Tibial nerve (tissue), 3 donors: ENCODE data around the gene CTSH.

Experiments used
- POLR2A ChIP-seq, 2 donors: fragments of 450-650 bp; IDR thresholded peaks; one replicate each; pipeline ENCODE4 v1.6.1; 2017; ENCODE audit warnings: antibody characterized with exemption in 2 of 2, mild to moderate bottlenecking in 2 of 2, moderate library complexity in 2 of 2
- TF ChIP-seq, protein P1 (sequence below), 5 experiments: fragments of 200-600 bp in 3 of 5; fragments of 450-650 bp in 2 of 5; sonication (generic) in 3 of 5; IDR thresholded peaks; one replicate each; pipeline ENCODE4 v1.5.1; 2016 to 2019; ENCODE audit warnings: antibody characterized with exemption in 5 of 5, mild to moderate bottlenecking in 3 of 5, moderate library complexity in 2 of 5

DNA sequence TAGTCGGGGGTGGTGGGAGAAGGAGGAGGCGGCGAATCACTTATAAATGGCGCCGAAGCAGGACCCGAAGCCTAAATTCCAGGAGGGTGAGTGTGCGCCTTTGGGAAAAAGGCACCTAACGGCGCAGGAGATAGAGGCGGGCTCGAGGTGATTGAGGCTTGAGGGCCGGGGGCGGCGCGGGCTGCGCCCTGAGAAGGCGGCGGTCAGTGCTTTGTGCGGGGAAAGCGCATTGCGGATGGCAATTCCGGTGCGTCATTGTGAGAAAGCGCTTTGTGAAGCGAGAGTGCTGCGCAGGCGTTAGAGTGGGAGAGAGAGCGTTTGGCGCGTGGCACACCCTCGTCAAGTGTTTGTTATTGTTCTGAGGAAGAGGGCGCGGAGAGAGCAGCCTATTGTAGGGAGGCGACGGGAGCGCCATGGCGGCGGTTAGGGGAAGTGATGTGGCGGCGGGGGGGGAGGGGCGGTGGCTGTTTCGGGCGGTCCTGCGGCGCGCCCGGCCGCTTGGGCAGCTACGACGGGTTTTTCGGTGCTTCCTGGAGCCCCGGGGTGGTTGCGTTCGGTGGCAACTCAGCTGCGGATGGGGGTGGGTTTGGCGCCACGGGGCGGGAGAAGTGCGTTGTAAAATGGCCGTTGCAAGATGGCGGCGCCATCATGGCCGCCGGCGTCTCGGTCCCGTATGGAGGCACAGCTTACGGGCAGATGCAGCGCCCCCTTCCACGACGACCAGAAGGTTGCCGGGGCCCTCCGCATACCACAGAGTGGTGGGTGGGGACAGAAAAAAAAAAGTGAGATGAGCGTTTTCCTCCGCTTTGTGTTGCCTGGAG is 71.7 kb downstream of the CTSH start:
- TF ChIP-seq POLR2A (IDR thresholded peaks at IDR 0.05), result peak; percentile 56 to 79
- TF ChIP-seq, protein P1, sequence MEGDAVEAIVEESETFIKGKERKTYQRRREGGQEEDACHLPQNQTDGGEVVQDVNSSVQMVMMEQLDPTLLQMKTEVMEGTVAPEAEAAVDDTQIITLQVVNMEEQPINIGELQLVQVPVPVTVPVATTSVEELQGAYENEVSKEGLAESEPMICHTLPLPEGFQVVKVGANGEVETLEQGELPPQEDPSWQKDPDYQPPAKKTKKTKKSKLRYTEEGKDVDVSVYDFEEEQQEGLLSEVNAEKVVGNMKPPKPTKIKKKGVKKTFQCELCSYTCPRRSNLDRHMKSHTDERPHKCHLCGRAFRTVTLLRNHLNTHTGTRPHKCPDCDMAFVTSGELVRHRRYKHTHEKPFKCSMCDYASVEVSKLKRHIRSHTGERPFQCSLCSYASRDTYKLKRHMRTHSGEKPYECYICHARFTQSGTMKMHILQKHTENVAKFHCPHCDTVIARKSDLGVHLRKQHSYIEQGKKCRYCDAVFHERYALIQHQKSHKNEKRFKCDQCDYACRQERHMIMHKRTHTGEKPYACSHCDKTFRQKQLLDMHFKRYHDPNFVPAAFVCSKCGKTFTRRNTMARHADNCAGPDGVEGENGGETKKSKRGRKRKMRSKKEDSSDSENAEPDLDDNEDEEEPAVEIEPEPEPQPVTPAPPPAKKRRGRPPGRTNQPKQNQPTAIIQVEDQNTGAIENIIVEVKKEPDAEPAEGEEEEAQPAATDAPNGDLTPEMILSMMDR (IDR thresholded peaks at IDR 0.05), result peak in 4 of 5 experiments; percentile 7 to 42 (median 20)
